Measurements from ENCODE around the gene ST6GALNAC5.
A peak's percentile ranks its signal among the peaks of the same experiment; 100 is the strongest.
"Not testable (repeated sequence)": the region's sequence is repeated elsewhere in the genome, so short reads cannot be mapped to it uniquely, and the experiment has no call there.

Gene ST6GALNAC5

DNA sequence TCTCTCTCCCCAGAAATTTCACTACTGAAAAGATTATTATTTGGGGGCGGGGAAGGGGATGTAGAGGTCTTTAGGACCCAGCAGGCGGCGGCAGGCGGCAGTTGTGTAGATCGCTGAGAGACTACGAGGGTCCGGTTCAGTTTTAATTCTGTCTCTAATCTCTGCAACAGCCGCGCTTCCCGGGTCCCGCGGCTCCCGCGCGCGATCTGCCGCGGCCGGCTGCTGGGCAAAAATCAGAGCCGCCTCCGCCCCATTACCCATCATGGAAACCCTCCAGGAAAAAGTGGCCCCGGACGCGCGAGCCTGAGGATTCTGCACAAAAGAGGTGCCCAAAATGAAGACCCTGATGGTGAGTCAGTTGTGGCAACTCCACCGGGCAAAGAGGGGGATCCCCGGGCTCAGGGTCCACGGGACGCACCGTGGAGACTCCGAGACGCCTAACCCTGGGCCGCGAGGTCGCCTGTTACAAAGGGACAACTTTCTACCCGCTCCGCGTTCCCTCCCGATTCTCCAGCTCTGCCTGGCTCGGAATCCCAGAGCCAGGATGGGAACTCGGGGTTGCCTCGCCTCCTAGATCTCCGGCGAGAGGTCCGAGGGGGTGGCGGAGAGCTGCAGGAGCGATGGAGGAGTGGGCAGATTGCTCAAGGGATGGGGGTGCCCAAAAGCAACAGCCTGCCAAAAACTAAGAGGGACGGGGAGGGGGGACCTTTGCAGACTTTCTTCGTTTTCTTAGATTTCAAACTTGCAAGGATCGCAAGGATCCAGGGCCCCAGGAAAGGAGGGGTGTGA lies at the start of gene ST6GALNAC5:
Gene ST6GALNAC5 (plus strand): TSS at position 139 of the 789 bp plus-strand sequence.
- DNase-seq (ENCODE audit: low read depth), result peak; percentile 8
- TF ChIP-seq, protein P1, sequence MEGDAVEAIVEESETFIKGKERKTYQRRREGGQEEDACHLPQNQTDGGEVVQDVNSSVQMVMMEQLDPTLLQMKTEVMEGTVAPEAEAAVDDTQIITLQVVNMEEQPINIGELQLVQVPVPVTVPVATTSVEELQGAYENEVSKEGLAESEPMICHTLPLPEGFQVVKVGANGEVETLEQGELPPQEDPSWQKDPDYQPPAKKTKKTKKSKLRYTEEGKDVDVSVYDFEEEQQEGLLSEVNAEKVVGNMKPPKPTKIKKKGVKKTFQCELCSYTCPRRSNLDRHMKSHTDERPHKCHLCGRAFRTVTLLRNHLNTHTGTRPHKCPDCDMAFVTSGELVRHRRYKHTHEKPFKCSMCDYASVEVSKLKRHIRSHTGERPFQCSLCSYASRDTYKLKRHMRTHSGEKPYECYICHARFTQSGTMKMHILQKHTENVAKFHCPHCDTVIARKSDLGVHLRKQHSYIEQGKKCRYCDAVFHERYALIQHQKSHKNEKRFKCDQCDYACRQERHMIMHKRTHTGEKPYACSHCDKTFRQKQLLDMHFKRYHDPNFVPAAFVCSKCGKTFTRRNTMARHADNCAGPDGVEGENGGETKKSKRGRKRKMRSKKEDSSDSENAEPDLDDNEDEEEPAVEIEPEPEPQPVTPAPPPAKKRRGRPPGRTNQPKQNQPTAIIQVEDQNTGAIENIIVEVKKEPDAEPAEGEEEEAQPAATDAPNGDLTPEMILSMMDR (IDR thresholded peaks at IDR 0.05; ENCODE audit: low read length, missing control alignments), result no peak

DNA sequence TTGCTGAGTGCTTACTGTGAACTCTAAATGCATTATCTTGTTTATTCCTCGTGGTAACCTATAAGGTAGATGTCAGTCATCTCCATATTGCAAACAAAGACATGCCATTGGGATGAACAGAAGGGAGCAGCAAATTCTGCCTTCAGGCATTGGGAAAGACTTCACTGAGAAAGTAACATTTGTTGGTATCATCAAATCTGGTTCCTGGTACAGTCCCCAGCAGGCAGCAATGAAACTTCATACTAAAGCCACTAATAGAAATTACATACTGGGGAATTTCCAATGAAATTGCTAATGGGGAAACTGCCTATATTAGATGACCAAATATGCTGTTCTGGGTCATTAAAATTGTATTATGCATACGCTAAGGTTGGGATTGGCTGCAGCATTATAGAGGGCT lies 47.3 kb upstream of the ST6GALNAC5 start:
- no peak for DNase-seq (ENCODE audit: low read depth)
- H3K4me3 ChIP-seq (replicated peaks; ENCODE audit: low read depth, low read length), result no peak overlapping the region

More for the DNA sequence above, at the start of gene ST6GALNAC5:
- H3K4me3 ChIP-seq (replicated peaks; ENCODE audit: low read depth, low read length), result peak within 1 kb of the TSS; percentile 44

DNA sequence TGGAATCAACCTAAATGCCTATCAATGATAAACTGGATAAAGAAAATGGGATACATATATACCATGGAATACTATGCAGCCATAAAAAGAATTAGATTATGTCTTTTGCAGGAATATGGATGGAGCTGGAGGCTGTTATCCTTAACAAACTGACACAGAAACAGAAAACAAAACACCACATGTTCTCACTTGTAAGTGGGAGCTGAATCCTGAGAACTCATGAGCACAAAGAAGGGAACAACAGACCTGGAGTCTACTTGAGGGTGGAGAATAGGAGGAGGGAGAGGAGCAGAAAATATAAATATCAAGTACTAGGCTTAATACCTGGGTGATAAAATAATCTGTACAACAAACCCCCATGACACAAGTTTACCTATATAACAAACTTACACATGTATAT lies 44.3 kb upstream of the ST6GALNAC5 start:
- H3K4me3 ChIP-seq (replicated peaks; ENCODE audit: low read depth, low read length); DNase-seq (ENCODE audit: low read depth): not testable (repeated sequence)

More for the DNA sequence above, 47.3 kb upstream of the ST6GALNAC5 start:
- TF ChIP-seq, protein P1 (IDR thresholded peaks at IDR 0.05; ENCODE audit: low read length, missing control alignments), result no peak

DNA sequence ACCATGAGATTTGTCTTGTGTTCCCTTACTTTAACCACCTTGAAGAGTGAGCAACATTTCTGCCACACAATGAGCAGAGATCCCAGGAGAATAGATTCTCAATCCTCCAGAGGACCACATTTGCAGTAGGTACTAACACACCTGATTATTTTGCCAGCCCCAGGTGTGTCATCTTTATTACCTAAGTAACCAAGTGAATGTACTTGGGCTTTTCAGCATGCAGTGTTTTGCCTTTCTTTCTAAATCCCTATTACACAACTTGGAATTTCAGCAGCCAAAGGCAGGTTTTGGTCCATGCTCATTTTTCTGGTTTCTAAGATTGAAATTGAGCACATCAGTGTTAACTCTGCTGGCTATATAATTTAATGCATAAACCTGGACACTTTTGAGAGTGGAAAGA lies 43.2 kb upstream of the ST6GALNAC5 start:
- no peak for DNase-seq (ENCODE audit: low read depth)
- TF ChIP-seq, protein P1 (IDR thresholded peaks at IDR 0.05; ENCODE audit: low read length, missing control alignments), result no peak

DNA sequence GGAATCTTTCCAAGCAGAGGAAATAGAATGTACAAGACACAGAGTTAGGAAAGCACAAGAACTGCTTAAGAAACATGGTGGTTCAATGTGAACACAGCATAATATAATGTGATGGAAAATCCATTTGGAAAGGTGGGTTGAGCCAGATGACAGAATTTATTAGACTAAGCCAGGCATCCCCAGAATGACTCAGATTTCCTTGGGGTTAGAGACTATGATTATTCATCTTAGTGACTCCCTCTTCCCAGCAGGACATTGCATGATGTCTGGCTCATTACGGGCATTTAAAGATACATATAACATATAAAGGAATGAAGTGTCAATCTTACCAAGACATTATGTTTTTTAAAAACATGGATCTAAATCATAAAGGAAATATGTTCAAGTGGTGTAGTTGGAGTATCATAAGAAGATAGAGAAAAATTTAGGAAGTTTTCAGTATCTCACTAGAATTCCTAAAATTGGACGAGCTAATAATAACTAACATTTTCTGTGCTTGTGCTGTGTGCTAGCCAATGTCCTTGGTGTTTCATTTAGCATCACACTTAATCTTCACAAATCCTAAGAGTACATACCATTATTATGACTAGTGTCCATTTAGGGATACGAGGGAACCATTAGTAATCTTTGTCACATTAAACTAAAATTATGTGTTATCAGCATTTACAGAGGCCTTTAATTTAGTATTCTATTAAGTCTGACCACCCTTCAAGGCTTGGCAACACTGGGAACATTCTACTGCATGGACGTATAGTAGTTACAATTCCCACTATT lies 41.0 kb upstream of the ST6GALNAC5 start:
- H3K4me3 ChIP-seq (replicated peaks; ENCODE audit: low read depth, low read length), result no peak overlapping the region
- DNase-seq (ENCODE audit: low read depth), result peak; percentile 35
- TF ChIP-seq, protein P1 (IDR thresholded peaks at IDR 0.05; ENCODE audit: low read length, missing control alignments), result no peak

More for the DNA sequence above, 43.2 kb upstream of the ST6GALNAC5 start:
- no peak overlapping the region for H3K4me3 ChIP-seq (replicated peaks; ENCODE audit: low read depth, low read length)

DNA sequence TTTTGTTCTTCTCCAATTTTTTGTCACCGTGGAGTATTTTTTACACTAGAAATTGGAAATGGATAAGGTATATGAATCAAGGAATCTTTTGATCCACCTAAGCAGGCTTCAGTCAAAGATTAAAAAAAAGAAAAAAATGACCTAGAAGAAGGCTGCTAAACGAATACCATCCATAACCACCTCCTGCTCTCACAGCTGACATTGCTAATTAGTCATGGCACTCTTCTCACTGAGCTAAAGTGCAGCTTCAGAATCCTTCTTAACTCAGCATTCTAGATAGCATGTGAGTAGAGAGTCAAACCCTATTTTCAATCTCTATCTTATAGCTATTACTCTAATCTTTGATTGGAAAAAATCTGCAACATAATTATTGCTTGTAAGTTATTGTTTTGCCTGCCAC lies 40.2 kb upstream of the ST6GALNAC5 start:
- TF ChIP-seq, protein P1 (IDR thresholded peaks at IDR 0.05; ENCODE audit: low read length, missing control alignments), result no peak
- H3K4me3 ChIP-seq (replicated peaks; ENCODE audit: low read depth, low read length), result no peak overlapping the region
- no peak for DNase-seq (ENCODE audit: low read depth)

DNA sequence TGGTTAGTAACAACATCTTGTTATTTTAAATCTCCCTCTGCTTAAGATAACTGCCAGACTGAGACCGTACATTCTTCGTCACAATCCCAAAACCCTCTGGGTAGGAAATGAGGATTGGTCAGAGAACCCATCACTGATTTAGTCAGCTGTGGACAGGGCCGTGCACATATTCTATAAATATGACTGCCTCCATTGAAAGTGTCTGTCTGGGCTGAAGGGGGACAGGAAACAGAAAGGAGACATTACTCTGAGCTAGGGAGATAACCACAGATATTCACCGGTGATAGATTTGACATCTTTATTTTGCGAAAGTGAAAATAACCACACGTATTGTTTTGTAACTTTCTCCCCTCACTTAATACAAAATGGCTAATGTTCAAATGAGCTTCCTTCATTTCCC lies 36.9 kb upstream of the ST6GALNAC5 start:
- no peak overlapping the region for H3K4me3 ChIP-seq (replicated peaks; ENCODE audit: low read depth, low read length)
- peak; percentile 20 for DNase-seq (ENCODE audit: low read depth)
- TF ChIP-seq, protein P1 (IDR thresholded peaks at IDR 0.05; ENCODE audit: low read length, missing control alignments), result no peak

Measured in fibroblast of pulmonary artery (primary cell).